ENCODE data around the gene PRCC.

Gene PRCC

GRCh38 chr1:156796340-156797097 is 29.2 kb downstream of the PRCC start:
- DNase-seq (ENCODE audit: low spot score), result no peak

- DNase-seq (ENCODE audit: low spot score), result peak; percentile 70
Measured at GRCh38 chr1:156797212-156797871, 30.0 kb downstream of the PRCC start.

GRCh38 chr1:156801409-156802121 is 34.2 kb downstream of the PRCC start:
- no peak for DNase-seq (ENCODE audit: low spot score)

GRCh38 chr1:156802421-156802935 is 35.1 kb downstream of the PRCC start:
- no peak for DNase-seq (ENCODE audit: low spot score)

- DNase-seq (ENCODE audit: low spot score), result no peak
Measured at GRCh38 chr1:156803086-156803851, 35.9 kb downstream of the PRCC start.

GRCh38 chr1:156804026-156804425 is 36.7 kb downstream of the PRCC start:
- DNase-seq (ENCODE audit: low spot score), result no peak

- no peak for DNase-seq (ENCODE audit: low spot score)
Measured at GRCh38 chr1:156804572-156805243, 37.4 kb downstream of the PRCC start.

- no peak for DNase-seq (ENCODE audit: low spot score)
Measured at GRCh38 chr1:156805766-156806511, 38.6 kb downstream of the PRCC start.

GRCh38 chr1:156806512-156807440 is 39.4 kb downstream of the PRCC start:
- no peak for DNase-seq (ENCODE audit: low spot score)

GRCh38 chr1:156807627-156808026 is 40.3 kb downstream of the PRCC start:
- DNase-seq (ENCODE audit: low spot score), result no peak

- no peak for DNase-seq (ENCODE audit: low spot score)
Measured at GRCh38 chr1:156808186-156809030, 41.1 kb downstream of the PRCC start.

GRCh38 chr1:156809281-156809680 is 41.9 kb downstream of the PRCC start:
- DNase-seq (ENCODE audit: low spot score), result no peak

GRCh38 chr1:156809711-156810366 is 42.5 kb downstream of the PRCC start:
- no peak for DNase-seq (ENCODE audit: low spot score)

GRCh38 chr1:156811168-156811567 is 43.8 kb downstream of the PRCC start:
- no peak for DNase-seq (ENCODE audit: low spot score)

- no peak for DNase-seq (ENCODE audit: low spot score)
Measured at GRCh38 chr1:156812293-156812990, 45.1 kb downstream of the PRCC start.

- DNase-seq (ENCODE audit: low spot score), result no peak
Measured at GRCh38 chr1:156813298-156813697, 46.0 kb downstream of the PRCC start.

- peak; percentile 20 for DNase-seq (ENCODE audit: low spot score)
Measured at GRCh38 chr1:156813750-156814570, 46.6 kb downstream of the PRCC start.

All from hematopoietic multipotent progenitor cell treated with erythropoietin and hydrocortisone succinate and interleukin-3 and kit ligand, for 15 days (in vitro differentiated cells).